Keratinocyte (primary cell): ENCODE data around the gene POLA1. TPM values are rescaled to one million over a fixed set of nuclear protein-coding genes. Genes with fewer than 3 reads are reported as not detected.
A peak's percentile ranks its signal among the peaks of the same experiment; 100 is the strongest.

ENCODE experiments used
- DNase-seq: peaks from one replicate; pipeline ENCODE4 v3.0.0-alpha.2; 2011; ENCODE audit warnings: low read depth, missing footprints, low spot score
- FAIRE-seq: peaks from 2 replicates; lab custom pipeline; 2011; peaks lifted over from hg19 to GRCh38; lab: Jason Lieb, UNC
- H2AFZ ChIP-seq: 2 replicates; pipeline ENCODE4 v1.6.0; 2012; ENCODE audit warnings: low read length, control low read depth, inconsistent platforms; ENCODE audit not compliant: control insufficient read depth
- H3K27ac ChIP-seq: 2 replicates; pipeline ENCODE4 v1.5.1; 2011; ENCODE audit warnings: low read length; ENCODE audit not compliant: control insufficient read depth, insufficient read depth
- H3K27me3 ChIP-seq: 3 replicates; pipeline ENCODE4 v1.6.0; 2011; ENCODE audit warnings: low read length; ENCODE audit not compliant: control insufficient read depth, insufficient read depth; ENCODE audit errors: extremely low read depth
- H3K36me3 ChIP-seq, 2 experiments: 2 replicates in 1 of 2; 3 replicates in 1 of 2; pipeline ENCODE4 v1.5.1; 2011; ENCODE audit warnings: low read length in 2 of 2, mild to moderate bottlenecking in 1 of 2; ENCODE audit not compliant: control insufficient read depth in 2 of 2, insufficient read depth in 2 of 2; ENCODE audit errors: extremely low read depth in 1 of 2
- H3K4me1 ChIP-seq: 3 replicates; pipeline ENCODE4 v1.5.1; 2011; ENCODE audit warnings: low read length; ENCODE audit not compliant: control insufficient read depth, insufficient read depth; ENCODE audit errors: extremely low read depth
- H3K4me2 ChIP-seq: 3 replicates; pipeline ENCODE4 v1.6.0; 2011; ENCODE audit warnings: low read depth, low read length; ENCODE audit not compliant: control insufficient read depth, insufficient read depth; ENCODE audit errors: extremely low read depth
- H3K4me3 ChIP-seq, 3 experiments: fragments of 200-600 bp in 1 of 3; sonication (generic) in 1 of 3; 2 replicates in 2 of 3; 3 replicates in 1 of 3; pipeline ENCODE4 v1.5.1; 2011 to 2016; ENCODE audit warnings: low read length in 3 of 3, mild to moderate bottlenecking in 3 of 3, control low read depth in 2 of 3, inconsistent platforms in 1 of 3, low read depth in 1 of 3, mixed read lengths in 1 of 3, mixed run types in 1 of 3, moderate library complexity in 1 of 3; ENCODE audit not compliant: control insufficient read depth in 2 of 3, insufficient read depth in 2 of 3; ENCODE audit errors: extremely low read depth in 1 of 3
- H3K79me2 ChIP-seq: 2 replicates; pipeline ENCODE4 v1.6.0; 2012; ENCODE audit warnings: low read length; ENCODE audit not compliant: control insufficient read depth, insufficient read depth
- H3K9ac ChIP-seq: 3 replicates; pipeline ENCODE4 v1.6.0; 2011; ENCODE audit warnings: low read length; ENCODE audit not compliant: control insufficient read depth, insufficient read depth; ENCODE audit errors: extremely low read depth
- H3K9me1 ChIP-seq: 3 replicates; pipeline ENCODE4 v1.6.0; 2011; ENCODE audit warnings: low read length; ENCODE audit not compliant: control insufficient read depth, insufficient read depth; ENCODE audit errors: extremely low read depth
- H3K9me3 ChIP-seq: 2 replicates; pipeline ENCODE4 v1.5.1; 2012; ENCODE audit warnings: low read depth, low read length; ENCODE audit not compliant: control insufficient read depth
- H4K20me1 ChIP-seq: 3 replicates; pipeline ENCODE4 v1.6.0; 2011; ENCODE audit warnings: low read length; ENCODE audit not compliant: control insufficient read depth, insufficient read depth; ENCODE audit errors: extremely low read depth
- CTCF ChIP-seq, 3 experiments: IDR thresholded peaks in 1 of 3; conservative IDR thresholded peaks in 1 of 3; optimal IDR thresholded peaks in 1 of 3; 2 replicates in 2 of 3; 3 replicates in 1 of 3; pipeline versions ENCODE3 to v1.5.1; 2011; ENCODE audit warnings: low read length in 3 of 3, mild to moderate bottlenecking in 3 of 3, moderate library complexity in 2 of 3, control low read depth in 1 of 3, inconsistent platforms in 1 of 3; ENCODE audit not compliant: insufficient read depth in 2 of 3; ENCODE audit errors: extremely low read depth in 1 of 3
- EZH2 ChIP-seq: IDR thresholded peaks from one replicate; pipeline ENCODE4 v1.6.1; 2012; ENCODE audit warnings: inconsistent platforms, mild to moderate bottlenecking, low read length, moderate library complexity
- dilution Hi-C: fragments of 300-500 bp; cut with MboI; formaldehyde crosslinking; loops from one replicate; pipeline ENCODE4 v1.7.0; 2020; ENCODE audit warnings: low sequenced_read_pairs; ENCODE audit not compliant: extremely low pct_ligation_motif_present
- polyA plus RNA-seq, 5 experiments: library from polyadenylated mRNA; depleted of rRNA in 3 of 5; stranded (reverse) in 3 of 5; stranded (forward) in 1 of 5; unstranded in 1 of 5; fragments of >200 nt; gene quantifications; 1 replicate in 1 of 5; 2 replicates in 3 of 5; 3 replicates in 1 of 5; pipeline versions ENCODE4 v1.2.1 to v1.2.3, GENCODE V29; 2011 to 2012; ENCODE audit warnings: missing spikeins in 2 of 5, low read depth in 1 of 5, low replicate concordance in 1 of 5

The POLA1 gene
- polyA plus RNA-seq, 1 donor (not counting 4 experiments of a cell fraction or from before 2014, with no cell fraction given): 3.9 TPM

GRCh38 chrX:25005382-25006185 lies 311.9 kb downstream of the POLA1 start:
- Histone ChIP-seq H3K4me2 (peak overlapping the region; percentile 45), H3K36me3 (no peaks in the 10 kb centered on the region), H3K9me1 (no peaks in the 10 kb centered on the region), H3K9ac (no peak overlapping the region), H3K27me3 (peaks cover 80% of the 10 kb centered on the region), H3K4me3 (no peak overlapping the region), H3K4me1 (no peaks in the 10 kb centered on the region), H3K27ac (no peak overlapping the region), H3K79me2 (no peaks in the 10 kb centered on the region), H2AFZ (no peak overlapping the region), H4K20me1 (no peaks in the 10 kb centered on the region), H3K9me3 (no peaks in the 10 kb centered on the region)
- no peak for TF ChIP-seq CTCF (optimal IDR thresholded peaks at IDR 0.05 in 1 of 3, IDR thresholded peaks at IDR 0.05 in 1 of 3, conservative IDR thresholded peaks at IDR 0.05 in 1 of 3; ENCODE audit: extremely low read depth in 1 of 3, insufficient read depth in 2 of 3, low read length in 3 of 3)
- TF ChIP-seq EZH2: peak; percentile 45
- FAIRE-seq (no peak), DNase-seq (no peak)
- dilution Hi-C loops: no loop called here

- dilution Hi-C loops: no loop called here
- Histone ChIP-seq H3K4me3 (peak overlapping the region in 2 of 3 experiments; percentile 1 to 12), H2AFZ (no peak overlapping the region), H3K4me1 (no peaks in the 10 kb centered on the region), H3K9me1 (no peaks in the 10 kb centered on the region), H3K36me3 (no peaks in the 10 kb centered on the region), H3K79me2 (no peaks in the 10 kb centered on the region), H3K9ac (no peak overlapping the region), H4K20me1 (no peaks in the 10 kb centered on the region), H3K27ac (no peak overlapping the region), H3K4me2 (peak overlapping the region; percentile 24), H3K9me3 (no peaks in the 10 kb centered on the region), H3K27me3 (peaks cover 91% of the 10 kb centered on the region)
- TF ChIP-seq EZH2 (no peak), CTCF (optimal IDR thresholded peaks at IDR 0.05 in 1 of 3, IDR thresholded peaks at IDR 0.05 in 1 of 3, conservative IDR thresholded peaks at IDR 0.05 in 1 of 3; ENCODE audit: extremely low read depth in 1 of 3, insufficient read depth in 2 of 3, low read length in 3 of 3) (no peak)
- FAIRE-seq (no peak), DNase-seq (no peak)
These were observed 312.9 kb downstream of the POLA1 start for GRCh38 chrX:25006586-25007058.
